Right renal cortex interstitium (tissue), 3 donors: ENCODE results near the gene CDK5RAP2. TPM values are rescaled to one million over a fixed set of nuclear protein-coding genes. Genes with fewer than 3 reads are reported as not detected.

Source experiments
- DNase-seq, 3 donors: peaks; one replicate each; pipeline ENCODE4 v3.0.0-alpha.2; 2013; ENCODE audit warnings: low read depth in 3 of 3, low spot score in 2 of 3
- polyA plus RNA-seq, 3 donors: library from polyadenylated mRNA; unstranded; fragments of 120-200 nt; gene quantifications; one replicate each; pipeline ENCODE4 v1.2.1, GENCODE V29; 2013; ENCODE audit not compliant: insufficient read length in 3 of 3

Gene CDK5RAP2
- polyA plus RNA-seq, 3 donors, result 55.3 to 62.5 (median 58.9) TPM

DNA sequence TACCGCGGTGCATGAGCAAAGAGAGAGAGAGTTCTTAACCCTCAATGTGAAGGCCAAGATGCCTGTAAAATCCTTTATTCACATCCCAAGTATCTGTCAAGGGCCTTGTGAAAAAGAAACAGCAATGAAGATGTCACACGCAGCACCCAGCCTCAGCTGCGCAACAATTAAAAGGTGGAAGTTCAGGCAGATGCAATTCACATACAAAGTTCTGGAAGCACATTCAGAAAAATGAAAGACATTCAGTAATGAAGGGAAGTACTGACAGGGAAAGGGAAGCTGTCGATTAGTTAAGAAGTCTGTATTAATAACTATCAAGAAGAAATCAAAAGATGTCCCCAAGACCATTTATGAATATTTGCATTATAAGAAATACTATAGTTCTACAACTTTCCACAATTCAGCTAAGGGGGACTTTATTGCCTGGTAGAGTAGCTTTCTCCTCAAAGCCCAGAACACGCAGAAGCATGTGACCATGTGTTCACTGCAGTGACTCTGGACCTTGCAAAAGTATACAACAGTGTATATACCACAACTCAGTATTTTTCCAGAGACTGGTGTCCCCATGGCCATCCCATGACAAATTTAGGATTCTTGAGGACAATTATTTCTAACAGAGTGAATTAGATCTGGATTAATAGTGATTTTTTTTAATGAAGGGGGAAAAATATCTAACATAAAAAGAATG, 137.5 kb downstream of the CDK5RAP2 start:
- DNase-seq, result no peak

DNA sequence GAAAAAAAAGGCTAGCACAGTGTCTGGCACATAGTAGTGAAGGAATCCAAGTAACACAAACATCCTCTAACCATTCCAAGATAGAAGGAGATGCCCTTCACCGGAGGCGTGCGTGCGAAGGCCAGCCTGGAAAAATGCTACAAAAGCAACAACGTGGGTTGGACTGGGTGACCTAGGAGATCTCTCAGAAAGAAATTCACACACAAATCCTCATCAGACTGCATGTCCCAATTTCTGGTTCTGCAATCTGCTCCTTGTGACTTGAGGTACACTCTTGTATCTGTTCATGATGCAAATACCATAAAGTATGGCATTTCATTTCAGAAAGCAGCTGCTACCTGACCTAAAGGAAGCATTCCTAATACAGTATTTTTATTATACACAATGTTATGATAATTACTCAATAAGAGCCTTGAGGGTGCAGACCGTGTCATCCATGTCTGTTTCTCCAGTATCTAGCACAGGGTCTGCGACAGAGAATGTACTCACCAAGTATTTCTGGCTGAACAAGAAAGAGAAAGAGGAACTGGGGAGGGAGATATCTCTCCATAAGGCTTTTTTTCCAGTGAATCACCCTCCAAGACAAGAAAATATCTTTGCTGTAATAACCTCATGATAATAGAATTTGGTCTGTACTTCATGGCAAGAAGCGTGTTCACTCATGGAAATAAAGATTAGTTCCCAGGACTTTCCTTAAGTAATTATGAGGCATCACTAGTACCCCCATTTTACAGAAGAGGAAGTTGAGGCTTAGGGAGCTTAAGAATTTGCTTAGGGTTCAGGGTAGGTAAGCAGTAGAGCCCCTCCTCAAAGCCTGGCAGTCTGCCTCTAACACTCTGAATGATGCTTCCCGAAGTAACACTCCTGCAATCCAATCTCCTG, 138.3 kb downstream of the CDK5RAP2 start:
- DNase-seq, result no peak

DNA sequence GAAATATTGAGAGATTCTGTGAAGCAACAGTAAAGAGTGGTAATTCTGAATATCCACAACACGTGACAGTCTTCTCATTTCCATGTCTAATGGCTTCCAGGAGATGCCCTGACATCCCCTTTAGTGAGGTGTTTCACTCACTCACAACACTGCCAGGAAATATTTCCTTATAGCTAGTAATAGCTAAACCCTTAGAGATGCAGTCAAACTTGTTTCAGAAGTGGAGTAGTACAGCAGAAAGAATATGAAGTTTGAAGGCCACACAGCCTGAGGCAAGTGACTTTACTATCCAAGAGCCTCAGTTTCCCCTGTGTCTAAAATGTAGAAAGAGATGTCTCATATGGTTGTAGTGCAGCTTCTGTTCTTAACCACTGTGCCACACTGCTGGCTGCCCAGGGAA, 139.2 kb downstream of the CDK5RAP2 start:
- DNase-seq, result no peak

DNA sequence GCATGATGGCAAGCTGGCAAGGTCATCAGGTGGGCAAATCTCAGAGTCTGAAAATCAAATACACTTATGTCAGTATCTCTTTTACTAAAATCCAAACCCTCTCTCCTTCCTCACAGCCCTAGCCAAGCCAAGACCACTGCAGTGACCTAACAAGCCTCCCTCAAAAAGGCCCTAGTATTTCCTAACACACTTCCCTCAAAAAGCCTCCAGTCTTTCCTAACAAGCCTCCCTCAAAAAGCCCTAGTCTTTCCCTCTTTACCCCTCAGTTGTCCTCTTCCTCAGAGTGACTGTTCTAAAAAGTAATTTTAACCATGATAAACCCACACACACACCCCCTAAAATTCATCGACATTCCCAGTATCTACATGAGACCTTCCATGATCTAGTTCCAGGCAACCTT, 140.0 kb downstream of the CDK5RAP2 start:
- no peak for DNase-seq

DNA sequence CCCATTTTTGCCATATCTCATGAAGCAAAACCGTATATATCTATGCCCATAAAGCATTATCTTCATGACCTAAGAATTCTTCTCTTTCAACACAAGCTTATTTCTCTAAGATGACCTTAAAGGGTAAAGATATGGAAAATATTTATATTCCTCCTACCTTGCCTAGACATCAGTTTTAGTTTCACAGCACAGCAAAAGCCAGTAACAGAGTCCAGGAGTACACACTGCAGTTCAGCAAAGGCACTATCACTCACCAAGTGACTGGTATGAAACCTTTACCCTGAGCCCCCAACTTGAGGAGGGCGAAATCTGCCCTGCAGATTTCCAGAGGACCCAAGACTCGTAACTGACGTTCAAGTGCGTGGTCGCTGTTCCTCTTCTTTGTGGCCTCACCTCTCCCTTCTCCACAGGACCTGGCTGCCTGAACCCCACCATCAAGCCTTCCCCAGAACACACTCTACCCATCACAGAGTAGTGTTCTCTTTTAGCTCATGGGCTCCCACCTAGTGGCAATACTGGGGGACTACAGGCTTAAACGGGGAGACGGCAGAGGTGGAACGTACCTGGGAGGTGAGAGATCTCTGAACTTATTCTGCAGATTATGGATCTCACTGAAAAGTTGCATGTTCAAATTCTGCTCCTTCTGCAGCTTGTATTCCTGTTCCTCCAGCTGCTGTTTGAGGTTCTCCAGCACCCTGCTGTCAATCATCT, 141.0 kb downstream of the CDK5RAP2 start:
- no peak for DNase-seq

DNA sequence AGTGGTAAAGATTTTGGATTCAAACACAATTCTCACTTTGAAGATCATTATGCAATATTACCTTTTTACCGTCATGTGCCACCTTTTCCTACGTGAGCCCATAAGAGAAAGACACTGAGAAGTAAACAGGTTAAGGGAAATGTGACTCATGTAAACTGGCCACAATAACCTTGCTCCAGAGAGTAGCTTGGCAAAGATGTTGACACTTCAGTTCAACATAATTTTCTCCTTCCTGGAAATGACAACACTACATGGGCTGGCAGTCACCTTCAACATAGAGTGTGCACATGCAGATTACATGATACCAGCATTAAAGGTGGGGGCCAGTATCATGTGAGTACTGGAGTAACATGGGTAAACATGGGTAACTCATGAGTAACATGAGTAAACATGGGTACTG, 141.9 kb downstream of the CDK5RAP2 start:
- DNase-seq, result no peak

DNA sequence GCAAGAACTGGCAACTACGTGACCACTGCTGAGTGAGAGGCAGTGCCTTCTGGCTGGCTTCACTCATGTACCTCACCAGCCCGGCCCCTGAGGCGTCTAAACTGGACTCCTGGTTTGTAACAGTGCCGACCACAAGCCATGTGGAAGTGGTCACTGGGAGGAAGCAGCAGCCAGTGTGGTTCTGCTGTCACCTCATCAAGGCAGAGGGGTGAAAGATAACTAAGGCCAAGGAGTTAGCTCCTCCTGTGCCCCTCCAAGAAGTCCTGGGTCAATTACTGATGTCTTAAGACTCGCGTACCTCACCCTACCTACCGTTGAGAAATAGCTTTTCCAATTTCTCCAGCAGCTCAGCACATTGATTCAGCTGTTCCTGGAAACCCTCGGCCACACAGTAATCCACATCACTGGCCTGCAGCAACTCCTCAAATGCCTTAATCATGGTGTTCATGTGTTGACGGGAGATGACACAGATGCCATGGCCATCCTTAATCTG, 142.9 kb downstream of the CDK5RAP2 start:
- DNase-seq, result no peak

DNA sequence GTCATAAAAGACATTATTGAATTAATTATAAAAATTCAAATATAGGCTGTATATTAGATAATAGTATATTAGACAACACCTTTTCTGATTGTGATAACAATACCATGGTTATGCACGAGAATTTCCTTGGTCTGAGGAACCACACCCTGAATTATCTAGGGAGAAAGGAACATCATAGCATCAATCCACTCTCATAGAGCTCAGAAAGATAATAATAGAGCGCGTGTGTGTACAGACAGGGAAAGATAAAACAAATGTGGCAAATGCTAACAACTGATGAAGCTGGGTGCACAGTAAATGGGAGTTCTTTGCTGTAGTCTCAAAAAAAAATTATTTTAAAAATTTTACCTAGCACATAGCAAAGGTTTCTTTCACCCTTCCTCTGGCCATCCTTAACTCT, 143.5 kb downstream of the CDK5RAP2 start:
- DNase-seq, result no peak

DNA sequence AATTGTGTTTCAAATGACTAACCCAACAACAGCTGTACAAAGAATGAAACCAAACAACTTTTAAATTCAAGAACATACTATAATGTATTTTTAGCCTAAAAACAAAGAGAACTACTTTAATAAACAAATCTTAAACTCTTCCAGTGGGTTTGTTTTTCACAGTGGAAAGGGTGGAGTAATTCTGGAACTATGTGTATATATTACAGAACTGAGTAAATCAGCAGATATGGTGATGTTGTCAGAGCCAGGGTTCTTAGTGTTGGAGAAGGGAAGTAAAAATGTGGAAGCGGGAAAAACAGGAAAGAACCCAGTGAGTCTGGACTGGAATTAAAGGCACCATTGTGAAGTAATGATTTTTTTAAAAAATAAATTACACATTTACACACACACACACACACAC, 144.9 kb downstream of the CDK5RAP2 start:
- no peak for DNase-seq

DNA sequence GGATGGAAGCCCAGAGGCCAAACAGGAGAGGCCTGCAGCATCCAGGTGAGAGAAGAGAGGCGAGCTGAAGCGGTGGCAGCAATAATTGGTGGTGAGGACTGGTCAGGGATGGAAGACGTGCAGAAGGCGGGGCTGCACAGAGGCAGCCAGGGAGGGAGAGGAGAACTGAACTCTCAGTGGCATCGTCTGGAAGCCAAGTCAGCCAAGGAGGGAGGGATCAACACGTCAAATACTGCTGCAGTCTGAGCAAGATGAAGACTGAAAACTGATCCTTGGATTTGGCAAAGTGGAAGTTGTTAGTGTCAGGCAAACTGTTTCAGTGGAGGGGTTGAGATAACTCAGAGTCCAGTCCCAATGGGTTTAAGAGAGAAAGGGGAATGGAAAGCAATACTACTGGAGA, 145.4 kb downstream of the CDK5RAP2 start:
- no peak for DNase-seq

DNA sequence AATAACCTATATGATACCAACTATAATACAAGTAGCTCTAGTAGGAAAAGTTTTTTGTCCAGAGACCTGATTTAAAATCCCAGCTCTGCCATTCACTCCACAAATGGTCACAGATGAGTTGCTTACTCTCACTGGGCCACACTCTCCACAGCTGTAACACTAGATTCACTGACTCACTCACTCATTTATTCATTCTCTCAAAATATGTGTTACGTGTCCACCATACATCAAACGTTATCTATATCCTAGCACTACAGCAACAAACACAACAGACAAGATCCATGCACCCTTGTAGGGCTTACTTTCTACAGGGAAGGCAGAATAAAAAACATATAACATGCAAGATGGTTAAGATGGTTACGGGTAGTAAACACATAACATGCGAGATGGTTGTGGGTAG, 146.3 kb downstream of the CDK5RAP2 start:
- no peak for DNase-seq

DNA sequence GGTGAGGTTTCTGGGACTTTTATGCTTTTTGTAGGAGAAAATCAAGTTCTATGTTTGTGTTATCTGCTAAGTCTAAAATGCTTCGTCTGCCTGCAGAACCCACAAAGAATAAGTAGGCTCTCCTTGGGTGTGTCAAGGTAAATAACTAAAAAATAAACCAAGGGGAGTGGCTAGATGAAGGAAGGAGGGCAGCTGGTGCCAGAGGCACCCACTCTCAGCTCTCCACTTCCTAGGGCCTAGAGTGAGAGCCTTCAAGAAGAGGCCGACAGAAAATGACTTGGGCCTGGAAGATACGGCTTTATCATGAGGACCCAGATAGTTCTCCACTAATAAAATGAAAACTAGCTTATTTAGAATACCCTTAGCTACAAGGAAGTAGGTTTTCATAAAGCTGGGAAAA, 147.4 kb downstream of the CDK5RAP2 start:
- DNase-seq, result no peak

DNA sequence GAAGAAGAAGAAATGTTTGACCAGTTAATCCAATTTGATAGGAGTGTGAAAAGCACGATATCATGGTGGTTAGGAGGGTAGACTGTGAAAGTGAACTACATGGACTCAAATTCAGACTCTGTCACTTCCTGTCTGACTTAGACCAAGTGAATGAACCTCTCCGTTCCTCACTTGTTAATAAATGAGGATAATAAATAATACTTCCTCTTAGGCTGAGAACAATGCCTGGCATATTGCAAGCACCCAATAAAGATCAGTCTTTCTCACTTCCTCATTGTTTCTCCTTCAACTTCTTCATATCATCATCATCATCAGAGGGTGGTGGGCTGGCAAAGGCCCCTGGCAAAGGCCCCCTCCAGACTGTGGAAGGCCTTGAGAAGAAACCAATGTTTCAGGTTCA, 148.7 kb downstream of the CDK5RAP2 start:
- DNase-seq, result no peak

DNA sequence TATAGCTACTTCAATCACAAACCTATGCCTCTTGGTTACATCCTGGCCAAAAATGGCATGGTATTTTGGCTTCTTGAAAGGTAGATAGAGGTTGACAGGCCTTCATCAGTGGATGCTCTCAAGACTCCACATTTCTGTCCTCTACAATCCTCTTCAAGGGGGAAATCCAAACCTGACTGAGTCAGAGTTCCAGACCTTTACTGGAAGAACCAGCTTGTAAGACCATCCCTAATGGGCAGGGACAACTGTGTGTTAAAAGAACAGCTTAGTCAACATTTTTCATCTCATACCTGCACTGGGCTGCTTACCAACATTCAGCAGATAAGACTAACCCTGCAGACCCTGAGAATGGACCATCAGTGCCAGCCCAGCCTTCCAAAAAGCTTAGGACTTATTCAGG, 155.7 kb downstream of the CDK5RAP2 start:
- no peak for DNase-seq

DNA sequence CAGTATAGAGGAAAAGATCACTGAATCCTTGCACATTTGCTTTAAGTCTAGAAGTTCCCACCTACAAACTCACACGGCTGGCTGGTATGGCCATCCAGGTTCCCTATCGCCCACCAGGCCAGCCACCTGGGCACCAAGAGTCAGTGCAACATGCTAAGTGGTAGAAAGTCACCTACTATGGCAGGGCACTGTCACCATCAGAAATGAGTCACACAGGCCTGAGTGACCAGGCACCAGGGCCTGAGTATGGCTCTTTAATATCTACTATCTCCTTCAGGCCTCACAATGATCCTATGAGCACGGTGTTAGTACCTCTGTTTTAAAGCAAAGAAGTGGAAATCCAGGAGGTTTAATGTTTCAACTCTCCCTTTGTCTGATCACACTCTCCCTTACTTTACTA, 156.2 kb downstream of the CDK5RAP2 start:
- DNase-seq, result no peak

DNA sequence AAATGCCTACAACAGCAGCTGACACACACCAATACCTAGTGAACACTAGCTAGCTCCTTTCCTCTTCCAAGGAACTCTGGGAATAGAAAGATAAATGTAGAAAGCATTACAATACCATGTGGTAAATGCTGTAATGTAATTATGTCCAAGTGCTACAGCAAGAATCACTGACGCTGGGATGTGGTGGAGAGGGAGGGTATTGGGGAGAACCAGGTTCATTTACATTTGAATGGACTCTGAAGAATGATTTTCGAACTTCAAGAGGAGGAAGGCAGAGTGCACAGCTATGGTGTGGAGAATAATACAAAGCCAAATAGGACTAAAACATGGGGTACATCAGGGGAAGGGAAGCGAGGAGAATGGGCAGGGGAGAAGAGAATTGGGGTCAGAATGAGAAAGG, 158.0 kb downstream of the CDK5RAP2 start:
- no peak for DNase-seq

DNA sequence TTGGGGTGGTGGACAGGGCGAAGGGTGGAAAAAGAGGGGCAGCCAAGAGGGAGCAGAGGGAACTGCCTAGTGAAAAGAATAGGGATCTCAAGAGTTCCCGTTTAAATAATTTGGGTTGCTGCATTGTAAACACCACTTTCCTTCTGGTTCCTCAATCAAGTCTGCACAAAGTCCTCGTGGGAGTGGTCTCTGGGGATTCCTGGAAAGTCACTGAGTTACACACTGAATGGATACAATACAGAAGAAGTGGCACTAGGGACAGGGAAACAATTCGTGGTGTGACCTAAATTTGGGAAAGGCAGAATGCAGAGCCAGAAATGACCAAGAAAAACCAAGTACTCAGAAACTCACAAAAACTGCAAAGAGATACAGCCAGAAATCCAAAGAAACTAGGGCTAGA, 161.7 kb downstream of the CDK5RAP2 start:
- no peak for DNase-seq

DNA sequence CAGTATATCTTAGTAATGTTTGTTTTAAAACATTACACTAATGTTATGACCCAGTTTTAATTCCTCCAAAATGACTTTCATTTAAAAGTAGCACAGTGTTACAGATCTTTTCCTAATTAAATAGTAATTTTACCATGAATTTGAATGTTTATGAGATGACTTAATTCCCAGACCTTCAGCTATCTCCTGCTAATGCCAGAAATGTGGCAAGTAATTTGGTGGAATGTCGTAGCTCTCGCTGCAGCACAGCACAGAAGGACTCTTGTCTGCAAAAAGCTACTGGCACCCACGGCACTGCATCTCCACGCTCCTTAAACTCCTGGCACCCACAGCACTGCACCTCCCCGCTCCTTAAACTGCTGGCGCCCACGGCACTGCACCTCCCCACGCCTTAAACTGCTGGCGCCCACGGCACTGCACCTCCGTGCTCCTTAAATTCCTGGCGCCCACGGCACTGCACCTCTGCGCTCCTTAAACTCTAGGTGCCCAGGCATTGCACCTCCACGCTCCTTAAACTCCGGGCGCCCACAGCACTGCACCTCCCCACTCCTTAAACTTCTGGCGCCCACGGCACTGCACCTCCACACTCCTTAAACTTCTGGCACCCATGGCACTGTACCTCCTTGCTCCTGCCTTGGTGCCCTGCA, 163.1 kb downstream of the CDK5RAP2 start:
- DNase-seq, result no peak

DNA sequence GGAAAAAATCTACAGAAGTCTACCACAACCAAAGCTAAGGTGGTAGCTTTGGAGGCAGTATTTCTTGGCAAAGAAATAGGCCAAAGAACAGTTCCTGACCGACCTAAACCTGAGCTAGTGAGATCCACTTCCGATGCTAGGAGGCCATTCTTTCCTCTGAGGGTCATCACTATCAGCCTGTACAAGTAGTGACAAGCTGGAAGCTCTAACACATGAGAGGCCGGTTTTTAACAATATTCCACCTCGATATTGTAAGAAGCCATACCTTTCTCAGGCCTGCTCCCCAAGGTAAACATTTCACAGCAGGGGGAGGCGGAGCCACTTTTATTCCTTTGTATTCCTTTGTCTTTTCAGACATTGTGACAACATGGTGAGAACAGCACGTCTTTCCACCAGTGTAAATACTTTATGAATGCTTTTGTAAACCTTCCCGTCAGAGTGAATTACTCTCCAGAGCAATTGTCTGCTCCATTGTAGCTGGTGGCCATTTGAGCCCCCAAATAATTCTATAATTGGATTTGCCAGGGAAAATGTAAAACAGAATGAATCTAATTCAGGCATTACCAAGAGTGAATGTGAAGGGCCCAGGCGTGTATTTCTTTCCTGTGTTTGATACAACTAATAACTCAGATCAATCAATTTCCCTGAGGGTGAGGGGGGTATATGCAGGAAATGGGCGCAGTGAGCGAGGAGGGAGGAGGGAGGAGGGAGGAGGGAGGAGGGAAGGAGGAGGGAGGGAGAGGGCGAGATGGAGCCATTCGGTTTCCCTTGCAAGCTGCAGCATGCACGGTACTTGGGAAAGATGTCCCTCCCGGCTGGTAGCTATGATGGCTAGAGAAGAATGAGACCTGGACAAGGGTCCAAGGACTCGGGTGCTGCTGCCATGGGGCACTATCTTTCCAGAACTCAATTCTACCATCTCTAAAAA, 166.6 kb downstream of the CDK5RAP2 start:
- DNase-seq, result no peak

DNA sequence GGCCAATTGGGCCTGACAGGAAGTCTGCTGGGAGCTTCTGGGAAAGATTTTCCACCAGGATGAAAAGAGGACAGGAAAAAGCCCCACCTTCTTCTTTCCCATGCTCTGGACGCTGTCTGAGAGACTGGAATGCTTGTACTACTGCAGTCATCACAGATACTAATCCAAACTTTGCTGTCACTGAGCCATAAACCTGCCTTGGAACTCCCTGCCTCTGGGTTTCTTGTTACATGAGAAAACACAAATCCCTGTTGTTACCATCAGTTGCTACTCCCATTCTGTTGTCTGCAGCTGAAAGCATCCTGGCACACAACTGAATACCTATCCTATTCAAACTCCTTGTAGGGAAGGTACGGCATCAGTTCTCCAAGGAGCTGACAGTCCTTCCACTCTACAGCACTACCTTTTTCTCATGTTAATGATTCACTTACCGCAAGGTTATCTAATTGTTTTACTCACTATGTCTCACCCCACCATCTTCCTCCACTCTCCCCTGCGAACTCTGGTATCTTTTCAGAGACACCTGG, 167.5 kb downstream of the CDK5RAP2 start:
- DNase-seq, result peak in 2 of 3 donors; percentile 10 to 21
